ENCODE results near the gene SERPING1.

SERPING1 gene

DNA sequence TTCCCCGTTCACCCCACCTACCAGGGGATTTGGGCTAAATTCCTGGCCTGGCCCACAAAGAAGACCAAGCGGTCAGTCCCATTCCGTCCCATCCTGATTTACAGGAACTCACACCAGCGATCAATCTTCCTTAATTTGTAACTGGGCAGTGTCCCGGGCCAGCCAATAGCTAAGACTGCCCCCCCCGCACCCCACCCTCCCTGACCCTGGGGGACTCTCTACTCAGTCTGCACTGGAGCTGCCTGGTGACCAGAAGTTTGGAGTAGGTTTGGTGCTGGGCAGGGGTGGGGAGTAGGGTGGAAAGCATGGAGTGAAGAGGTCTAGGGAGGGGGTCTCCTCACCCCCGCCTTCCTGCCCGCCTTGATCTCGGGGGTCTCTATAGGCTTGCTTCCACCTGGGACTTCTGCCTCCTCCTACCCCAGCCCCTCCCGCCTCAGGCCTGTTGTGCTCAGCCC lies at the start of gene SERPING1:
Gene SERPING1 (plus strand): TSS at position 225 of the 455 bp plus-strand sequence. CDS start 586 bp downstream, outside the sequence.
- in situ Hi-C loops (cut with HindIII; ENCODE audit: low pct_ligation_motif_present, low pct_unique_long_range_greater_than_20kb, low sequenced_read_pairs) = no loop called here
- DNase-seq = no peak

DNA sequence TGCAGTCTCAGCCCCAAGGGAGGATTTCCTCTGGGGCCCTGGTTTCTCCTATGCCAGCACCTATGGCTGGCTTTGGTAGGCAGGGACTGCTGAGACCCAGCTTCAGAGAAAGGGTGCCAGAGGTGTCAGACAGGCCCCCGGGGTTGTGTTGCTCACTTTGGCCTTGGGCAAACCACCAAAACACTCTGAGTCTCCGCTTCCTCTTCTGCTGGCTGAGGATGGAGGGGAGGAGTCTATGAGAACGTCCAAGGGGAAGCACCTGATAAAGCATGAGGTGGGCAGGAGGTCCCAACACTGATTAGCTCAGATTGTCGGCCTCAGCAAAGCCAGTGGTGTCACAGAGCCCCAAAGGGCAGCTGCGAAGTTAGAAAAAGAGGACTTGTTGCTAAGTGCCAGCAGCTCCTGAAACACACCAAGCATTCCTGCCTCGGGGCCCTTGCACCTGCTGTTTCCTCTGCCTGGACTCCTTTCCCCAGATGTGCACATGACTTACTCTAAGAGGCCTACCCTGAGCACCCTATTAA lies 49.6 kb upstream of the SERPING1 start:
- in situ Hi-C loops (cut with HindIII; ENCODE audit: low pct_ligation_motif_present, low pct_unique_long_range_greater_than_20kb, low sequenced_read_pairs) = no loop called here
- no peak for DNase-seq

DNA sequence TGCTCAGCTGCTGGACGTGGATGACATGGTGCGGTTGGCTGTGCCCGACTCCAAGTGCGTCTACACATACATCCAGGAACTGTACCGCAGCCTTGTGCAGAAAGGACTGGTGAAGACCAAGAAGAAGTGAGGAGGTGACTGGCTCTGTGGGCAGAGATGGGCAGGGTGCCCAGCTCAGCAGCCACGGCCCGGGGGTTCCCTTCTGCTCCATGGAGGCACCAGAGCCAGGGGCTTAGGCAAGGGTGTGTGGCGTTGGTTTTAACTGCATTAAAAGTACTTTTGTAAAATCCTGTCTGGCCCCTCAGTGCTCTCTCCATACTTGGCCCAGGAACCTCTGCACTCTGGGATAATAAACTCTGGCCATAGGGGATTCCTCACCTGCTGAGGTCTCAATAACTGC lies 47.5 kb upstream of the SERPING1 start:
- DNase-seq = no peak
- in situ Hi-C loops (cut with HindIII; ENCODE audit: low pct_ligation_motif_present, low pct_unique_long_range_greater_than_20kb, low sequenced_read_pairs) = no loop called here

DNA sequence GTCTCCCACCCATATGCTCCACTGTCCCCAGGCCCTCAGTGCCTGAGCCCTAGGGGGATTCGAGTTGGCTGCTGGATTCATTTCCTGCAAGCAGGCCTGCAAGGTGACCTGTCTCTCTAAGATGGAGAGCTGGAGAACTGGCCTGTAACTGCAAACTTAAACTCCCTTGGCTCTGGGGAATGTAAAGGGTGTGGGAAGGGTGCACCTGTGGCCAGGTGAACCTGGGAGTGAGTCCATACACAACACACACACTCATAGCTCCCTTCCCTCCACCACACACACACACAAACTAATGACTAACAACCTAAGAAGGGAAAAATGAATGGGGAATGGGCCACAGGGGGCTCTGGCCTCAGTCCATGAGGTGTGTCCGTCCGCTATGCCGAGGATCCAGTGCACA lies 45.5 kb upstream of the SERPING1 start:
- DNase-seq = no peak
- in situ Hi-C loops (cut with HindIII; ENCODE audit: low pct_ligation_motif_present, low pct_unique_long_range_greater_than_20kb, low sequenced_read_pairs) = no loop called here

DNA sequence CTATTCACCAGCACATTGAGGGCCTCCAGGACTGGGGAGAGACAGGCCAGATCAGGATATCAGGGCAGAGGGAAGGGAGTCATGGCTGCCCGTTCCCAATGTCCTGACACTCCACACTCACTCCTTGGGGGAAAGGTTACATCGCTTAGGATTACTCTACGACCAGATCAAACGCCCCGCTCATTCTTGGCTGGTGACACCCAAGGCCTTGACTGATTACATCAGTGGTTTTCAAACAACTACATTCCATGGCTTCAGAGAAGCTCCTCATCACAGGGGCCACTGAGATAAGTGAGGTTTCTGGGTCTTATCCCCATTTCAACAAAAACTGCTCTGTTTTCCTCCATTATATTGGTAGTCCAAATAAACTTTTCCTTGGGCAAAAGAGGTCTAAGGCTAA lies 45.0 kb upstream of the SERPING1 start:
- no peak for DNase-seq
- in situ Hi-C loops (cut with HindIII; ENCODE audit: low pct_ligation_motif_present, low pct_unique_long_range_greater_than_20kb, low sequenced_read_pairs) = no loop called here

DNA sequence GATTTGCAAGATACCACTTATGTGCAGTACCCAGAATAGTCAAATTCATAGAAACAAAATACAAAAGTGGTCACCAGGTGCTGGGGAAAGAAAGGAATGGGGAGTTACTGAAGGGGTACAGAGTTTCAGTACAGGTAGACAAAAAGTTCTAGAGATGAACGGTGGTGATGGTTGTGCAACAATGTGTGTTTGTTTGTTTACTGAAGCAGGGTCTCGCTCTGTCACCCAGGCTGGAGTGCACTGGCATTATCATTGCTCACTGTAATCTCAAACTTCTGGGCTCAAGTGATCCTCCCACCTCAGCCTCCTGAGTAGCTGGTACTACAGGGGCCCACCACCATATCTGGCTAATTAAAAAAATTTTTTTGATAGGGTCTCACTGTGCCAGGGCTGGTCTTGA lies 42.1 kb upstream of the SERPING1 start:
- in situ Hi-C loops (cut with HindIII; ENCODE audit: low pct_ligation_motif_present, low pct_unique_long_range_greater_than_20kb, low sequenced_read_pairs) = no loop called here
- DNase-seq = no peak

DNA sequence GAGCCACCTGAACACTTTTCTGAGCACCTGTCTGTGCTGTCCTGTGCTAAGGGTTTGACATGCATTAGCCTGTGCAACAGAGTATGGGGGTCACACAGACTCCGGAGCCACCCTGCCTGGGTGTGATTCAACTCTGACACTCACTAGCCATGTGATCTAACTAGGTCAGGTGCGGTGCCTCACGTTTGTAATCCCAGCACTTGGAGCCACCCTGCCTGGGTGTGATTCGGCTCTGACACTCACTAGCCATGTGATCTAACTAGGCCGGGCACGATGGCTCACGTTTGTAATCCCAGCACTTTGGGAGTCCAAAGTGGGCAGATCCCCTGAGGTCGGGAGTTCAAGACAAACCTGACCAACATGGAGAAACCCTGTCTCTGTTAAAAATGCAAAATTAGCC lies 41.4 kb upstream of the SERPING1 start:
- in situ Hi-C loops (cut with HindIII; ENCODE audit: low pct_ligation_motif_present, low pct_unique_long_range_greater_than_20kb, low sequenced_read_pairs) = no loop called here
- DNase-seq = no peak

DNA sequence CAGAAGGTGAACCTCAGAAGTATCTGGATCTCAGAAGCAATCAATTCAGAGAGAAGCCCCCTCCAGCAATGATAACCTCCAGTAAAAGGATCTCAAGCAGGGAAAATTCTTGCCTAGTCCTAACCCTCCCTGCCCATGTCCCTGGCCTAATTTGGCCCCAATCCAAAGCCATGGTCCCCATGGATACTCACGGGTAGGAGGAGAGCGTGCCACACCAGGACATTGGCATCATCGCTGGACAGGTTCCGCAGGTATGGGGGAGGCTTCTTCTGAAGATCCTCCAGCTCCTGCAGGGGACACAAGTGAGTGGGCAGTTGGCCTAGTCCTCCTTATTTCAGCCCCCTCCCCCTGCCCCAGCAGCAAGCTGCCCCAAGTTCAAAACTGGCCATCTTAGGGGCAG lies 37.3 kb upstream of the SERPING1 start:
- in situ Hi-C loops (cut with HindIII; ENCODE audit: low pct_ligation_motif_present, low pct_unique_long_range_greater_than_20kb, low sequenced_read_pairs) = no loop called here
- DNase-seq = no peak

DNA sequence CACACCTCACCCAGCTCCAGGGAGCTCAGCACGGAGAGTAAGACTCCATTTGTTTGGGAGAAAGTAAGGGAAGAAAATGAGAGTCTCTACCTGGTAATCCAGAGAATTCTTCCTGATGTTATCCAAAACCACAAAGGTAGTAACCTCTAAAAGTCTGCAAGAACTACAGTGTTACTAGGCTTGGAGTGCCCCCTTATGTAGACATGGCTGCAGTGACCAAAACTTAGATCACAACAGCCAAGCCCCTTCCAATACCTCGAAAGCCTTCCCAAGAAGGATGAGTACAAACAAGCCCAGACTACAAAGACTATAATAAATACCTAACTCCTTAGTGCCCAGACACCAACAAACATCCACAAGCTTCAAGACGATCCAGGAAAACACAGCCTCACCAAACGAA lies 34.9 kb upstream of the SERPING1 start:
- in situ Hi-C loops (cut with HindIII; ENCODE audit: low pct_ligation_motif_present, low pct_unique_long_range_greater_than_20kb, low sequenced_read_pairs) = no loop called here
- DNase-seq = no peak

DNA sequence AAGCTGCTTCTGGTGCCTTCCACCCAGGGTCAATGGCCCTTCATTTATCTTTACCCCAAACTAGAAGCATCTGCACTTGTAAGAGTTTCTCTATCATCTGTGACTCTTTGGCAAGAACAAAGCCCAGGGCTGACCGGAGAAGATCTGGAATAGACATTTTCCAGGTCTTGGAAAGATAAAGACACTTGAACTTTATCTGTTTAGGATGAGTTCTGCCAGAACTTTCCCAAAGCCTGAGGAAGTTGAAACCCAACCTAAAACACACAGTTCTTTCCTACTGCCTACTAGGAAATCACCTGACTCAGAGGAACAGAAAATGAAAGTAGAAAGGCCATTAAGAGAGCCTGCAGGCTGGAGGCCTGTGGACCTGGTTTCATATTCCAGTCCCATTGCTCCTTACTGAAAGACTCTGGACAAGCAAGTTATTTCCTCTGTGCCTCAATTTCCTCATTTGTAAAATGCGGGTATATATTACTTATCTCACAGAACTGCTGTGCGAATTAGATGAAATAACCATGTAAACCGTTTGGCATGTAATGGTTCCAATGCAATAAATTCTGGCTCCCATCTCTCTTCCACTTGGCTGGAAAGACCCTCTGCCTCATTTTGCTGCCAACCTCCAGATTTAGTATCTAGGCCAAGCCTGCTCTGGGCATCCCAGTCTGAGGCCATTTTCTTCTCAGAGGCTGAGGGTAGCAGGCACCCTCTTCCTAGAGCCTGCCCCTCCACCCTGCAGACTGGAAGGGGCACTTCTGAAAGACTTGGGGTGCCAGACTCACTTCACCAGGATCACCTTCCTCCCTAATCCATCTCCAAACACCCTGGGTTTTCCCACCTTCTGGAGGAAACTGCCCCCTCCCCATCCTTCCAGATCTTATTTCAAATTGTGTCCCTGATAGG lies 31.2 kb upstream of the SERPING1 start:
- DNase-seq = peak; percentile 65
- in situ Hi-C loops (cut with HindIII; ENCODE audit: low pct_ligation_motif_present, low pct_unique_long_range_greater_than_20kb, low sequenced_read_pairs) = no loop called here

DNA sequence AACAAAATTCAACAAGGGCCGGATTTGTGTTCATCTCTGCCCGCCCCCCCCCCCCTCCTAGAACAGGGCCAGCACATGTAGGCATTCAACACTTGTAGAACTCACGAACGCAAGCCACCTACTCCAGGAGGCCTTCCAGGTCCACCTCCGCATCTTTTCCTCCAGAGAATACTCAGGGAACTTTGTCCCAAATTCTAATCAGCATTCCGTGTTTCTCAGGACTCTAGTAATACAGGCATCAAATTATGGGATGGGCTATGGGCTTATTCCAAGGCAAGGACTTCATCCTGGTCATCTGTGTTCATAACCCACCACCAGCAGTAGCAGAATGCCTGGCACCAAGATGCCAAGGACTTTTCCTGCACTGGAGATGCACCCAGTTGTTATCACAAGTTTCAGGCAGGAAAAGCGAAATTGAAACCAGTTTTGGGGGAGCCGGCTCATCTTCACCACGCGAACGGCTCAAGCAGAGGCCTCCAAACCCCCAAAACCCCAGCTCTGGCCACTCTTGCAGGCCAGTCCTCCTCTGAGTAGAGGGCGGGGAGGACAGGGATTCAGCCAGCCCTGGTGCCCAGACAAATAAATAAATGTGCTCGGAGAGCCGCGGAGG lies 30.5 kb upstream of the SERPING1 start:
- DNase-seq = peak; percentile 31
- in situ Hi-C loops (cut with HindIII; ENCODE audit: low pct_ligation_motif_present, low pct_unique_long_range_greater_than_20kb, low sequenced_read_pairs) = no loop called here

DNA sequence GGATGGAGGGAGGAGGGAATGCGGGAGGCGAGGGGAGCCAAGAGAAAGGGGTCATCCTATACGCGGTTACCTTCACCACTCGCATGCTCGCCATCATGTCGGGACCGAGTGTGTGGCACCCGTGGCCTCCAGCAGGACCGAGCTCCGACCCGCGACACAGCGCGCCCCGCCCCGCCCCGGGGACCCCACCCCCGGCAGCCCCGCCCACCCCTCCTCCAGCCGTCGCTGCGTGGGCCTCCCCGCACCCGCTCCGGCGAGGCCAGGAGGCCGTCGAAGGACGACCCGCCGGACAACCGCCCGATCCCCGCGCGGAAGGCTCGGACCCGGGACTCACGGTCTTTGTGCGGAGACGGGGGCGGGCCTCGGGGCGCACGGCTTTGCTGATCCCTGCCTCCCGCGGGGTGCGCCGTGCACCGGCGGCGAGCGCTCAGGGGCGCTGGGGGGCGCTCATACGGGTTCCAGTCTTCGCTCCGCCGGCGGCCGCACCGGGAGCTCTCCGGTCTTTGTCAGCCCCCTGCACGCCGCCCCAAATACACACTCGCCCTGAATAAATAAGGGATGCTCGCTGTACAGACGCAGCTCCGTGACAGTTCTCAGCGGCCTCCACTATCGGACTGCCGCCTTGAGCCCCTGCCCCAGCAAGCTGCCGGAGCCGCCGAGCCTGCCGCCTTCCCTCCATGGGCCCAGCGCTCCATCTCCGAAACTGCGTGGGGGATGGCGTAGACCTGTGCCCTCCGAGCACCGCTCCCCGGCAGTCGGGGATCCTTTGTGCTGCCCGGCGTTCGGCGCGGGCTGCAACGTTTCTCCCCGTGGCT lies 29.8 kb upstream of the SERPING1 start, which contains the start of gene UBE2L6:
Gene UBE2L6 (minus strand): TSS at position 158 of the 815 bp plus-strand sequence. CDS start 61 bp downstream, at position 97.
- in situ Hi-C loops (cut with HindIII; ENCODE audit: low pct_ligation_motif_present, low pct_unique_long_range_greater_than_20kb, low sequenced_read_pairs) = no loop called here
- peak; percentile 44 for DNase-seq

DNA sequence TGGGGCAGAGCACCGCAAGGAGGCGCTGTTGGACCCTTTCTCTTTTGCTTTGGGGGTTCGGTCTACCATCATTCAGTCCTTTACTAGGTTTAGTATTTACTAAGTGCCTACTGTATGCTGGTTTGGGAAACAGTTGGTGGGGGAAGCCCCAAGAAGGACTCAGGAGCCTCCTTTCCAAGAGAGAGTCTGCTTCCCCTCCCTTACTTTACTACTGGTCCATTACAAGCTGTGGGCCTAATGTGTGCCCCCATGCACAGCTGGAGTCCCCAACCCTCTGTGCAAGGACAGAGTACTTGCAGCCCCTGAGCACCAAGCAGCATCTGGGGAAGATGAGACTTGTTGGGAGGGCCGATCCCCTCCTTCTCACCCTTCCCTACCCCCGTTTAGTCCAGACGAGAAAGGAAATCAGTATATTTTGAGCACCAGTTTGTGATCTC lies 29.1 kb upstream of the SERPING1 start:
- peak; percentile 77 for DNase-seq
- in situ Hi-C loops (cut with HindIII; ENCODE audit: low pct_ligation_motif_present, low pct_unique_long_range_greater_than_20kb, low sequenced_read_pairs) = no loop called here

DNA sequence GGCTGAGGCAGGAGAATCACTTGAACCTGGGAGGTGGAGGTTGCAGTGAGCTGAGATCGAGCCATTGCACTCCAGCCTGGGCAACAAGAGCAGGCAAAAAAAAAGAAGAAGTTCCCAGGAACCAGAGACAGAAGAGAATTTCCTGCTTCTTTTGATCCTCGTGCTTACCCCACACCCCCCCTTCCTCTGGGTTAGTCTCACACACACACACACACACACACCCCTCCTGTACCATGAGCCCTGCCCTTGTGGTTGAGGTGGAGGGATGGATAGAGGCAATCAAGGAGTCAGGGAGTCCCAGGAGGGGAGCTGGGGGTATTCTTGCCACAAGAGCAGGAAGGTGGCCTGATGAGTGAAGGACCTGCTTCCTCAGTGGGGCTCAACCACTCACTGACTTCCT lies 25.9 kb upstream of the SERPING1 start:
- no peak for DNase-seq
- in situ Hi-C loops (cut with HindIII; ENCODE audit: low pct_ligation_motif_present, low pct_unique_long_range_greater_than_20kb, low sequenced_read_pairs) = no loop called here

DNA sequence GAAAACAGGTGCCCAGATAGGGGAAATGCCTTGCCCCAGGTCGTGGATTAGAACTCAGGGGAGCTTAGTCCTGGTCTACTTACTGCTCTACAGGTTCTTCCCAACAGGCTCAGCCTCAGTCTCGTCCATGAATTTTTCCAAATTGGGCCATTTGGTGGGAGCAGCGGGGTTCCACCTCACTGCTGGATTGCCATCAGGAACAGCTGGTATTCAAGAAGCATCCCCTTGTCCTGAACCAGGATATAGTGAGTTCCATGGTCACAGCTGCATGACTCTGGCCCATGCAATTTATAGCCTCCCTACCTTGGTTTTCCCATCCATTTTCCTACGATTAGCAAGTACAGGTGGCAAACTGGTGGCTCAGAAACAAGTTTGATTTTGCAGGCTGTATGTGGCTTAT lies 23.4 kb upstream of the SERPING1 start:
- in situ Hi-C loops (cut with HindIII; ENCODE audit: low pct_ligation_motif_present, low pct_unique_long_range_greater_than_20kb, low sequenced_read_pairs) = no loop called here
- no peak for DNase-seq

DNA sequence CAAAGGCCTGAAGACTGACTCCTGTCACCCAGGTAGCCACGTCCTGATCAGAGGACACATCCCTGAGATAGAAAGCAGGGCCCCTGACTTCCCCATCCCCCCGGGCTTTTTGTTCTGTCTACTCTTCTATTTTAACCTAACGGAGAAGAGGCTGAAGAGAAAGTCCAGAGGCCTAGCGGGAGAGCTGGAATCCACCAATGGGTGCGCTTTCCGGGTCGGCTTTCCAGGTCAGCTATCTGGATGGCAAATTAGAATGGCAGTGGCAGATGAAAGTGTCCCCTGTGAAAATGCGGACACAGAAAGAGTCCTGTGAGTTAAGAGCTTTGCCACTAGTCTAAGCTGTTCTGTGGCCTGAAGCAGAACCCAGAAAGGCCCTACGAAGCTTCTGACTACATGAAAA lies 13.1 kb upstream of the SERPING1 start:
- in situ Hi-C loops (cut with HindIII; ENCODE audit: low pct_ligation_motif_present, low pct_unique_long_range_greater_than_20kb, low sequenced_read_pairs) = no loop called here
- no peak for DNase-seq

DNA sequence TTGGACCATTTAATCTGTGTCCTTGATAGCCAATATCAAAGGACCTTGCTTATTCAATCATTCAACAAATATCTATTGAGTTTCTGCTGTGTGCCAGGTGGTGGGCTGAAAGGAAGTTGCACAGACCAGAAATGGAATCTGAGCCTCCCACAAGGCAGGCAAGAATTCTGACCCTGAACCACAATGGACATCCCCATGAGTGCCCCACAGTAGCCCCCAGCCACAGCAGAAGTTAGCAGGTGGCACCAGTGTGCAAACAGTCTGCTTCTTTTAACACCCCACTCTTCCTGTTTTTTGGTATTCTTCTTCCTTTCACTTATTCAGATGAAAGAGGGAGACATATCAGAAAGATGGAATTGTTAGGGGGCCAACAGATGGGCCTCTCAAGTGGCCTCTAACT lies 12.2 kb upstream of the SERPING1 start:
- in situ Hi-C loops (cut with HindIII; ENCODE audit: low pct_ligation_motif_present, low pct_unique_long_range_greater_than_20kb, low sequenced_read_pairs) = no loop called here
- no peak for DNase-seq

DNA sequence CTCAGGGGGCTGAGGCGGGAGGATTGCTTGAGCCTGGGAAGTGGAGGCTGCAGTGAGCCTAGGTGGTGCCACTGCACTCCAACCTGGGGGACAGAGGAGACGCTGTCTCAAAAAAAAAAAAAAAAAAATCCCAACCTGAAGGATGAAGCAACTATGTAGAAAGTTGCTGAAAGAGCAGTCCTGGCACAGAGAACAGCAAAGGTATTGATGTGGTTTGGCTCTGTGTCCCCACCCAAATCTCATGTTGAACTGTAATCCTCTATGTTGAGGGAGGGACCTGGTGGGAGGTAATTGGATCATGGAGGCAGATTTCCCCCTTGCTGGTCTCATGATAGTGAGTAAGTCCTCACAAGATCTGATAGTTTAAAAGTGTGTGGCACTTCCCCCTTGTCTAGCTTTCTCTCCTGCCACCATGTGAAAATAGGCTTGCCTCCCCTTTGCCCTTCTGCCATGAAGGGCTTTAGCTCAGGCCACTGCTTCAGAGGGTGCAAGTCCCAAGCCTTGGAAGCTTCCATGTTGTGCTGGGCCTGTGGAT lies 10.7 kb upstream of the SERPING1 start:
- in situ Hi-C loops (cut with HindIII; ENCODE audit: low pct_ligation_motif_present, low pct_unique_long_range_greater_than_20kb, low sequenced_read_pairs) = no loop called here
- DNase-seq = no peak
